HEK293T (cell line): Measurements from ENCODE around the gene DIO1.

Source experiments
- CTCF ChIA-PET: fragments of 350-600 bp; formaldehyde crosslinking; extraction: SDS; loops from one replicate; lab custom pipeline; 2021; ENCODE audit warnings: antibody characterized with exemption, inconsistent platforms; lab: Yijun Ruan, JAX
- POLR2A ChIA-PET: fragments of 350-600 bp; formaldehyde crosslinking; extraction: SDS; loops from one replicate; lab custom pipeline; 2020; ENCODE audit warnings: antibody characterized with exemption, inconsistent platforms; lab: Yijun Ruan, JAX
- DNase-seq: peaks from one replicate; pipeline ENCODE4 v3.0.0; 2012; ENCODE audit warnings: mixed read lengths; ENCODE audit errors: extremely low spot score
- ARNT ChIP-seq: fragments of 450-650 bp; IDR thresholded peaks from 2 replicates; pipeline ENCODE4 v1.6.1; 2017; ENCODE audit warnings: mild to moderate bottlenecking
- BHLHE40 ChIP-seq: fragments of 450-650 bp; IDR thresholded peaks from 2 replicates; pipeline ENCODE4 v1.6.1; 2016; ENCODE audit warnings: mild to moderate bottlenecking, moderate library complexity, borderline replicate concordance
- CTBP1 ChIP-seq: fragments of 450-650 bp; IDR thresholded peaks from 2 replicates; pipeline ENCODE4 v1.6.1; 2016; ENCODE audit warnings: borderline replicate concordance
- ELF4 ChIP-seq: fragments of 450-650 bp; IDR thresholded peaks from 2 replicates; pipeline ENCODE4 v1.6.1; 2017; ENCODE audit warnings: antibody characterized with exemption
- FOXA1 ChIP-seq: fragments of 450-650 bp; IDR thresholded peaks from 2 replicates; pipeline ENCODE4 v1.6.1; 2016; ENCODE audit warnings: mild to moderate bottlenecking
- FOXK2 ChIP-seq: fragments of 450-650 bp; IDR thresholded peaks from 2 replicates; pipeline ENCODE4 v1.6.1; 2016; ENCODE audit warnings: mild to moderate bottlenecking
- FOXM1 ChIP-seq: fragments of 450-650 bp; IDR thresholded peaks from 2 replicates; pipeline ENCODE4 v1.6.1; 2017; ENCODE audit warnings: mild to moderate bottlenecking, borderline replicate concordance
- HDGF ChIP-seq: fragments of 450-650 bp; IDR thresholded peaks from 2 replicates; pipeline ENCODE4 v1.6.1; 2017; ENCODE audit warnings: antibody characterized with exemption, borderline replicate concordance
- L3MBTL2 ChIP-seq: fragments of 450-650 bp; conservative IDR thresholded peaks from 2 replicates; pipeline ENCODE4 v1.6.1; 2016; ENCODE audit warnings: mild to moderate bottlenecking
- LEF1 ChIP-seq: fragments of 450-650 bp; IDR thresholded peaks from 2 replicates; pipeline ENCODE4 v1.6.1; 2017; ENCODE audit warnings: mild to moderate bottlenecking, borderline replicate concordance
- NFRKB ChIP-seq: fragments of 450-650 bp; IDR thresholded peaks from 2 replicates; pipeline ENCODE4 v1.6.1; 2016; ENCODE audit warnings: mild to moderate bottlenecking, moderate library complexity
- SP1 ChIP-seq: fragments of 450-650 bp; IDR thresholded peaks from 2 replicates; pipeline ENCODE4 v1.6.1; 2017
- SUZ12 ChIP-seq: fragments of 450-650 bp; IDR thresholded peaks from 2 replicates; pipeline ENCODE4 v1.6.1; 2016; ENCODE audit warnings: mild to moderate bottlenecking
- TARDBP ChIP-seq: fragments of 450-650 bp; IDR thresholded peaks from 2 replicates; pipeline ENCODE4 v1.6.1; 2016
- ZNF384 ChIP-seq: fragments of 450-650 bp; IDR thresholded peaks from 2 replicates; pipeline ENCODE4 v1.6.1; 2016
- TF ChIP-seq, protein P1 (sequence below): fragments of 450-650 bp; IDR thresholded peaks from 2 replicates; pipeline ENCODE4 v1.6.1; 2016

The DIO1 gene

GRCh38 chr1:53891018-53891417 lies 3.0 kb upstream of the DIO1 start:
- ChIA-PET POLR2A (interaction anchor here (1.4 kb wide), 1 partner anchor 9 kb away, joined by 3 read pairs; no protein-coding TSS in a partner anchor), CTCF (interaction anchor here (1.5 kb wide), 1 partner anchor 30 kb away, joined by 3 read pairs; no protein-coding TSS in a partner anchor)
- no peak for TF ChIP-seq SP1
- no peak for TF ChIP-seq ARNT
- TF ChIP-seq ELF4: no peak
- TF ChIP-seq SUZ12: no peak
- TF ChIP-seq FOXM1: no peak
- TF ChIP-seq CTBP1: no peak
- no peak for TF ChIP-seq LEF1
- TF ChIP-seq TARDBP: no peak
- TF ChIP-seq, protein P1, sequence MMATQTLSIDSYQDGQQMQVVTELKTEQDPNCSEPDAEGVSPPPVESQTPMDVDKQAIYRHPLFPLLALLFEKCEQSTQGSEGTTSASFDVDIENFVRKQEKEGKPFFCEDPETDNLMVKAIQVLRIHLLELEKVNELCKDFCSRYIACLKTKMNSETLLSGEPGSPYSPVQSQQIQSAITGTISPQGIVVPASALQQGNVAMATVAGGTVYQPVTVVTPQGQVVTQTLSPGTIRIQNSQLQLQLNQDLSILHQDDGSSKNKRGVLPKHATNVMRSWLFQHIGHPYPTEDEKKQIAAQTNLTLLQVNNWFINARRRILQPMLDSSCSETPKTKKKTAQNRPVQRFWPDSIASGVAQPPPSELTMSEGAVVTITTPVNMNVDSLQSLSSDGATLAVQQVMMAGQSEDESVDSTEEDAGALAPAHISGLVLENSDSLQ: no peak
- no peak for TF ChIP-seq HDGF
- TF ChIP-seq FOXK2: no peak
- no peak for TF ChIP-seq BHLHE40
- TF ChIP-seq ZNF384: no peak
- TF ChIP-seq L3MBTL2: no peak
- no peak for TF ChIP-seq FOXA1
- TF ChIP-seq NFRKB: no peak
- no peak for DNase-seq

DNA sequence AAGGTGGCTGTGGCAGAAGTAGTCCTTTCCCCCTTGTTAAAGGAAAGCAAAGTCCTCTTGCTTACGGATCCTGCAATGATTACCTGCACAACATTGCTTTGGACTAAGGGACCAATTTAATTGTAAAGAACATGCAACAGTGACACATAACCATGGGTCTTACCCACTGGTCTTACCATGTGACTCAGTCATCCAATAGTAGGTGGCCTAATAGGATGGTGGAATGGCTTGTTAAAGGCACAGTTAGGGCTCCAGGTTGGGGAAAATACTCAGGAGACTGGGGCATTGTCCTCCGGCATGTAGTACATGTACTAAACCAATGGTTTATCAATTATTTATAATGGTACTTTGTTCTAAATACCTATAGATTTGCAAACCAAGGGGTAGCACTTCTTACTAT lies 2.3 kb upstream of the DIO1 start:
- POLR2A ChIA-PET: interaction anchor here (1.4 kb wide), 1 partner anchor 8 kb away, joined by 3 read pairs; no protein-coding TSS in a partner anchor

DNA sequence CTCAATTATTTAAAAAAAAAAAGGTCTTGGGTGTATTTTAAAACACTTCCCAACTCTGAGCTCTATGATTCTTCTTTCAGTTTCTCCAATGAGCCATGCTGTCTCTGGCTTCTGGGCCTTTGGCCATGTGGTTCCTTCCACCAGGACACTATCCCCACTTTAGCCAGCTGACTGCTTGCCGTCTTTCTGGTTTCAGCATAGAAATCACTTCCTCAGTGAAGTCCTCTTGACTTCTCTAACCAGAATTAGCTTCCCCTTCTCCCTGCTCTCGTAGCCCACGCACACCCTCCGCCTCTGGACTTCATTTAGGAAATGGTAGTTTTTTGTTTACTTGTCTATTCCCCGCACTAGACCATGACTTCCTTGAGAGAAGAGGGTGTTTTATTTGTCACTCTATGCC lies 1.1 kb upstream of the DIO1 start:
- TF ChIP-seq FOXK2 (no peak), L3MBTL2 (no peak), ARNT (no peak), FOXM1 (no peak), FOXA1 (no peak)
- ChIA-PET POLR2A (no interaction called here), CTCF (interaction anchor here (0.6 kb wide), 1 partner anchor 56 kb away, joined by 8 read pairs; no protein-coding TSS in a partner anchor)
- DNase-seq: no peak

More for the DNA sequence above, 2.3 kb upstream of the DIO1 start:
- DNase-seq: no peak
- CTCF ChIA-PET: interaction anchor here (0.5 kb wide), 1 partner anchor 68 kb away, joined by 3 read pairs; no protein-coding TSS in a partner anchor
- TF ChIP-seq ZNF384 (no peak), NFRKB (no peak), FOXK2 (no peak), SP1 (no peak), BHLHE40 (no peak), TARDBP (no peak), CTBP1 (no peak), SUZ12 (no peak), HDGF (no peak), FOXA1 (no peak), ELF4 (no peak), ARNT (no peak)
- TF ChIP-seq, protein P1: no peak

DNA sequence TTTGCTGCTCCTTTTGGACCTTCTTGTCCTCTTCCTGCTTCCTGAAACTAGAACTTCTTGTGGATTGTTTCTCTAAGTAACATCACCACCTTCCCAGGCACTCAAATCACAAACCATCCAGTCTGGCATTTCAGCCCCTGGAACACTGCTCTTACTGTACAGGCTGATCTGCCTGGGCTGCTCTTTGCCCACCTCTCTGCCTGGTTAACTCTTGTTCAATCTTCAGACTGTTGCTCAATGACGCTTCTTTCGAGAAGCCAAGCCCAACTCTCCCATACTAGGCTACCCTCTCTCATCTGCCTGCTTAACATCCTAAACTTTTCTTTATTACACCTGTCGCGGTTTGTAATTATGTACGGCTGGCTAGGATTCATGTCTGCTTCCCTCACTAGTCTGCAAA lies 657 bp downstream of the DIO1 start:
- ChIA-PET POLR2A (no interaction called here), CTCF (interaction anchor here (0.6 kb wide), 1 partner anchor 65 kb away, joined by 3 read pairs; no protein-coding TSS in a partner anchor)
- TF ChIP-seq TARDBP: no peak
- no peak for TF ChIP-seq CTBP1
- no peak for TF ChIP-seq SP1
- no peak for DNase-seq

DNA sequence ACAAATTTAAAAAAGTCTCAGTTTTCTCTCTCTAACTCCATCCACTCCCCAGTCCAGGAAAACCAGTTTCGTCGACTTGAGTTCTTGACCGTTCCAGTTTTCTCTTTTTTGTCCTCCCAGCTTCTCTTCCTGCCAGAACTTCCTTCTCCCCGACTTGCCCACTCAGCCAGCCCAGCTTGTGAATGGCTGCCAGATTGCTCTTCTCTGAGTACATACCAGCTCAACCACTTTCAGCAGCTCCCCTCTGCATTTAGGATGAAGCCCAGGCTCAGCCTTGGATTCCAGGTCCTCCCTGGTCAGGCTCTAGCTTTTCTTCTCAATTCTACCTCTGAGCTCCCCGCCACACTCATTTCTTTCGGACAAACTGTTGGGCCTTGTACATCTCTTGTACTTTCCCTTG lies 1.4 kb downstream of the DIO1 start:
- TF ChIP-seq L3MBTL2 (no peak), FOXK2 (no peak), NFRKB (no peak), ARNT (no peak), BHLHE40 (no peak), LEF1 (no peak), ELF4 (no peak), CTBP1 (no peak), FOXM1 (no peak), TARDBP (no peak), HDGF (no peak), SUZ12 (no peak)
- TF ChIP-seq, protein P1: no peak
- CTCF ChIA-PET: interaction anchor here (0.6 to 0.9 kb wide), 2 partner anchors 16 to 33 kb away, joined by 3 read pairs; no protein-coding TSS in a partner anchor
- DNase-seq: no peak
- POLR2A ChIA-PET: no interaction called here

DNA sequence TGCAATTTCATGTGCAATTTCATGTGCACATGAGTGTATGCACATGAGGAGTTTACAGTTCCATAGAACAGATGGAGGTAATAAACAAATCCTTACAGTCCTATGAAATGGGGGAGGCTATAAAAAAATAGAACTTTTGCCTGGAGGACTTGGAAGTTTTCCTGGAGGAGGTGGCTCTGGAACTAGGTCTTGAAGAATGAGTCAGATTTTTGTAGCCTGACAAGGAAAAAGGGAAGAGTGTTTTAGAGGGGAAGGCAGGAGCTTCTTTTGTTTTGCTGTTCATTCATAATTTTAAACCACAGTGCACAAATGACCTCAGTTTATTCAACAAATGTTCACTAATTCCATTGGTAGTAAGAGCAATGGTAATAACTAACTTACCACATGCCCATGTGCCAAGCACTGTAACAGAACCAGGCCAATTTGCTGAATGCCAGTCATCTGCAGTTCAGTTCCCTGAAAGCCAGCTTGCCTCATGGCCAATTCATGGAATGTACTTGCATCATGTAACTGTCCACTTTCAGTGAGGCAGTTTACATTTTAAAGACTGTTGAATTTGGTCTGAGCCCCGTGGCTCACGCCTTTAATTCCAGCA lies 2.7 kb downstream of the DIO1 start:
- POLR2A ChIA-PET: no interaction called here
- no peak for DNase-seq
- no peak for TF ChIP-seq SP1
- no peak for TF ChIP-seq NFRKB
- CTCF ChIA-PET: no interaction called here
